Skeletal muscle satellite cell (primary cell): ENCODE measurements around the gene JMJD1C. TPM values are rescaled to one million over a fixed set of nuclear protein-coding genes. Genes with fewer than 3 reads are reported as not detected.
A peak's percentile ranks its signal among the peaks of the same experiment; 100 is the strongest.
"Not testable (repeated sequence)": the region's sequence is repeated elsewhere in the genome, so short reads cannot be mapped to it uniquely, and the experiment has no call there.

Experiments used
- H3K27me3 ChIP-seq: 2 replicates; pipeline ENCODE4 v1.7.0; 2013; ENCODE audit warnings: low read length; ENCODE audit not compliant: control insufficient read depth, insufficient read depth
- H3K36me3 ChIP-seq: 2 replicates; pipeline ENCODE4 v1.7.0; 2013; ENCODE audit warnings: mild to moderate bottlenecking, control low read depth, low read length; ENCODE audit not compliant: insufficient read depth
- H3K4me1 ChIP-seq: 2 replicates; pipeline ENCODE4 v1.7.0; 2013; ENCODE audit warnings: low read length; ENCODE audit not compliant: control insufficient read depth, insufficient read depth
- H3K4me2 ChIP-seq: 2 replicates; pipeline ENCODE4 v1.7.0; 2013; ENCODE audit warnings: mild to moderate bottlenecking, low read length
- H3K4me3 ChIP-seq: 2 replicates; pipeline ENCODE4 v1.7.0; 2013; ENCODE audit warnings: low read length
- H3K9ac ChIP-seq: 2 replicates; pipeline ENCODE4 v1.7.0; 2013; ENCODE audit warnings: mild to moderate bottlenecking, low read depth, low read length, moderate library complexity
- H3K9me3 ChIP-seq: replicated peaks from 2 replicates; pipeline ENCODE4 v1.7.0; 2013; ENCODE audit warnings: mild to moderate bottlenecking, control low read depth, low read length
- total RNA-seq: library from RNA; depleted of rRNA; stranded (reverse); fragments of >200 nt; gene quantifications from 2 replicates; pipeline ENCODE4 v1.2.3, GENCODE V29; 2012; rRNA removed

JMJD1C gene
- 68.2 and 74.9 TPM in 2 replicates for total RNA-seq

- Histone ChIP-seq H3K4me3 (peak within 1 kb of the TSS; percentile 98), H3K9ac (peak within 1 kb of the TSS; percentile 92), H3K4me1 (peaks cover 6% of the 10 kb centered on the region), H3K36me3 (no peaks in the 10 kb centered on the region), H3K27me3 (no peaks in the 10 kb centered on the region), H3K9me3 (no peaks in the 10 kb centered on the region), H3K4me2 (peak within 1 kb of the TSS; percentile 83)
Observed at GRCh38 chr10:63465293-63466143, at the start of gene JMJD1C. JMJD1C (minus strand) TSS chr10:63465977; CDS start chr10:63465662, 315 bp downstream.

GRCh38 chr10:63515002-63515763 lies 49.4 kb upstream of the JMJD1C start:
- H3K4me2 ChIP-seq: peak overlapping the region; percentile 56
- H3K4me1 ChIP-seq: peaks cover 26% of the 10 kb centered on the region
- H3K9me3 ChIP-seq: no peaks in the 10 kb centered on the region
- H3K4me3 ChIP-seq: no peak overlapping the region
- peak overlapping the region; percentile 37 for H3K9ac ChIP-seq
- H3K36me3 ChIP-seq: no peaks in the 10 kb centered on the region
- H3K27me3 ChIP-seq: no peaks in the 10 kb centered on the region

GRCh38 chr10:63506554-63506953 lies 40.8 kb upstream of the JMJD1C start:
- Histone ChIP-seq H3K9ac (no peak overlapping the region), H3K4me3 (no peak overlapping the region), H3K9me3 (no peaks in the 10 kb centered on the region), H3K4me2 (no peak overlapping the region), H3K27me3 (no peaks in the 10 kb centered on the region), H3K4me1 (peaks cover 4% of the 10 kb centered on the region), H3K36me3 (no peaks in the 10 kb centered on the region)

- no peak overlapping the region for H3K4me2 ChIP-seq
- no peak overlapping the region for H3K4me3 ChIP-seq
- H3K9ac ChIP-seq: no peak overlapping the region
- H3K4me1 ChIP-seq: peaks cover 4% of the 10 kb centered on the region
- no peaks in the 10 kb centered on the region for H3K9me3 ChIP-seq
- no peaks in the 10 kb centered on the region for H3K36me3 ChIP-seq
- no peaks in the 10 kb centered on the region for H3K27me3 ChIP-seq
Observed at GRCh38 chr10:63505562-63505961, 39.8 kb upstream of the JMJD1C start.

GRCh38 chr10:63504145-63504881 lies 38.5 kb upstream of the JMJD1C start:
- H3K9me3 ChIP-seq: no peaks in the 10 kb centered on the region
- H3K27me3 ChIP-seq: no peaks in the 10 kb centered on the region
- peaks cover 4% of the 10 kb centered on the region for H3K4me1 ChIP-seq
- no peak overlapping the region for H3K4me2 ChIP-seq
- H3K9ac ChIP-seq: no peak overlapping the region
- no peaks in the 10 kb centered on the region for H3K36me3 ChIP-seq
- H3K4me3 ChIP-seq: no peak overlapping the region

- Histone ChIP-seq H3K27me3 (no peaks in the 10 kb centered on the region), H3K4me1 (peaks cover 9% of the 10 kb centered on the region), H3K4me3 (no peak overlapping the region), H3K9ac (no peak overlapping the region), H3K4me2 (no peak overlapping the region), H3K36me3 (no peaks in the 10 kb centered on the region), H3K9me3 (no peaks in the 10 kb centered on the region)
Observed at GRCh38 chr10:63503395-63503794, 37.6 kb upstream of the JMJD1C start.

GRCh38 chr10:63502832-63503231 lies 37.1 kb upstream of the JMJD1C start:
- H3K9ac ChIP-seq: no peak overlapping the region

GRCh38 chr10:63501954-63502353 lies 36.2 kb upstream of the JMJD1C start:
- H3K27me3 ChIP-seq: no peaks in the 10 kb centered on the region
- no peak overlapping the region for H3K4me2 ChIP-seq
- no peak overlapping the region for H3K9ac ChIP-seq
- H3K9me3 ChIP-seq: no peaks in the 10 kb centered on the region
- H3K4me1 ChIP-seq: peaks cover 15% of the 10 kb centered on the region
- no peaks in the 10 kb centered on the region for H3K36me3 ChIP-seq
- H3K4me3 ChIP-seq: no peak overlapping the region

More at GRCh38 chr10:63502832-63503231, 37.1 kb upstream of the JMJD1C start:
- Histone ChIP-seq H3K4me1 (peaks cover 14% of the 10 kb centered on the region), H3K9me3 (no peaks in the 10 kb centered on the region), H3K4me3 (no peak overlapping the region), H3K4me2 (no peak overlapping the region), H3K36me3 (no peaks in the 10 kb centered on the region), H3K27me3 (no peaks in the 10 kb centered on the region)

GRCh38 chr10:63500551-63500950 lies 34.8 kb upstream of the JMJD1C start:
- not testable (repeated sequence) for H3K36me3 ChIP-seq, H3K9me3 ChIP-seq, H3K4me2 ChIP-seq, H3K9ac ChIP-seq, H3K27me3 ChIP-seq, H3K4me3 ChIP-seq
- H3K4me1 ChIP-seq: peaks cover 15% of the 10 kb centered on the region

GRCh38 chr10:63498665-63499064 lies 32.9 kb upstream of the JMJD1C start:
- Histone ChIP-seq H3K9ac (no peak overlapping the region), H3K4me1 (peaks cover 13% of the 10 kb centered on the region), H3K4me3 (no peak overlapping the region), H3K36me3 (no peaks in the 10 kb centered on the region), H3K4me2 (no peak overlapping the region), H3K27me3 (no peaks in the 10 kb centered on the region), H3K9me3 (no peaks in the 10 kb centered on the region)

GRCh38 chr10:63497321-63497720 lies 31.5 kb upstream of the JMJD1C start:
- Histone ChIP-seq H3K4me2 (no peak overlapping the region), H3K4me3 (no peak overlapping the region), H3K27me3 (no peaks in the 10 kb centered on the region), H3K4me1 (peaks cover 19% of the 10 kb centered on the region), H3K36me3 (no peaks in the 10 kb centered on the region), H3K9ac (no peak overlapping the region), H3K9me3 (no peaks in the 10 kb centered on the region)
